GM18858 (cell line): Measurements from ENCODE around the gene SORL1.

Experiments
- ATAC-seq: cut with Tn5 transposase; IDR thresholded peaks from one replicate; pipeline ENCODE4 v1.9.1; 2021; ENCODE audit not compliant: unreplicated experiment

The SORL1 gene

DNA sequence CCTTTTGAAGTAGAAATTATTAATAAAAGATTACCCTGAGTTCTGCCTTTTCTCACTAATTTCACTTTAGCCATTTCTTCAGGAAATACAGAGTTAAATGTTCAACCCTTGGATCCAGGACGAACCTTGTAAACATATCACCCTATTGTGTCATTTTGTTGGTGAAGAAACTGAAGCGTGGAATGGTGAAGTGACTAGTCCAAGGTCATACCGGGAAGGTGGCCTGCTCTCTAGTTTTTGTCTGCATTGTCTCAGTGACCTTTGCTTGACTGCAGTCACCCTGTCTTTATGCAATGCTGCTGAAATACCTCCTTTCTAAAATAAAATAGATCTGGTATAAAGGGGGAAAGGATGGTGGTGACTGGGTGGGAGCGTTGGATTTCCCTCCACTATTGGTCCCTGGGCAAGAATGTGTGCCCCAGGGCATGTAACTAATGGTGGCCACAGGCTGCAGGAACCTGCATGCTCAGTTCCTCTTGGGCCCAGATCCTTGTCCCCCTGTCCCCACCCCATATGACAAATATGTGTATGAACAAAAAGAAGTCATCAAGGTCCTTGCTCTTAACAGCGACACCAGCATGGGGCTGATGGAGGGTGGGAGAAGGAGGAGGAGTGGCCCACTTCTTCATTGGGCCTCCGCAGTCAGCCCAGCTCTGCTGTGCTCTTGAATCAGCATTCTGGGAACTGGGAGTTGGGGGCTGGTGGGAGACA lies 1.6 kb downstream of the SORL1 start:
- ATAC-seq: no peak

DNA sequence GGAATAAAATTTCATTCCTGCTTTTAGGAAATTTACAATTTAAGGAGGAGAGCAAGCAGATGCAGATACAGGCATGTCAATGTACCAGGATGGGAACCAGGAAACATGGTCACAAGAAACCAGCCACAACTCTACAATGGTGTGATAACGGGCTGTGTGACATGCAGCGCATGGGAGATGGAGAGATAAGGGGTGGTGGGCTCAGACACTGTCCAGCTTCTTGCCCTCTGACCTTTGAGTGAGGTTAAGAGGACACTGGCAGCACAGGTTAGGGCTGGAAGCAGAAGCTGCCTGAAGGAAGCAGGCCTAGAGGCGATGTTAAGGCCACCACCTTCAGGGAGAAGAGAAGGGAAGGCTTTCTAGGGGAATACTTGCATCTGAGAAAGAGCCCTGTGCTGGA lies 3.0 kb downstream of the SORL1 start:
- no peak for ATAC-seq

DNA sequence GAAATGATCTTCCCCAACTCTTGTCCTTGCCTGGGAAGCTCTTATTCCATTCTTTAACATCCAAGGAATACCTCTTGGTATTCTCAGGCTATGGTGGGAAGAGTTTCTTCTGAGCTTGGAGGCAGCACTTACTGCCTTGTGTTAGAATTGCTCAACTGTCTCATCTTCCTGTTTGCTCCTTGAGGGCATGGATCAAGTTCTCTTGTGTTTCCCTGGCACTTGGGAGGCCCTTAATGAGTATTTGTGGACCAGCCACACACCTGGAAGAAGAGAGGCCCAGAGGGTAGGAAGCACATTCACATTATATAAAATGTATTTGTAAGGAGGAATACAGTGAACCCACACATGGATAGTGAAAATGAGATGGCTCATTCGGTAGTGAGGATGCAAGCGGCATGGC lies 4.0 kb downstream of the SORL1 start:
- no peak for ATAC-seq

DNA sequence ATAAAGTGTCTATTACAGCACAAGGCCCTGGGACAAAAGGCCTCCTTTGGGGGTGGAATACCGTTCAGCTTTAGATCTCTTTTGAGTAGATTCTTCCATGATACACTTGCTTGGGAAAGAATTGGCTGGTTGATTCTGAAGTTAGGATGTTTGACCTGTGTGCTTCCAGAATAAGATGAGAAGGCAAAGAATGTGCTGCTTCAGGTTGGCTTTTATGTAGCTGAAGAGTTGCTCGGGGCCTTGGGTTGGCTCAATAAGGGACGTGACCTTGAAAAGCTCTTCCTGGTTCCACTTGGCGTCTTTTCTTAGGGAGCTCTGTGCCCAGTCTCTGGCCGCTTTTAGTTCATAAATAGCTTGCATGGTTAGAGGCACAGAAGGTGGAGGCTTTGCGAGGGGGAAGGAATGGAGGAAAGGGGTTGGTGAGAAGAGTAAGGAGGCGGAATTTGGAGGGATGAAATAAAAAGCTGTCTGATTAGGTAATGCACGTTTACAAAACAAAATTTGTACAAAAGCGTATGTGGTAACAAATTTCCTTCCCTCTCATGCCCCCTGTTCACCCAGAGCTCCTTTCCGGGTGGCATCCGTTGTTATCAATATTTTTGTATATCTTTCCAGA lies 4.8 kb downstream of the SORL1 start:
- ATAC-seq: no peak

DNA sequence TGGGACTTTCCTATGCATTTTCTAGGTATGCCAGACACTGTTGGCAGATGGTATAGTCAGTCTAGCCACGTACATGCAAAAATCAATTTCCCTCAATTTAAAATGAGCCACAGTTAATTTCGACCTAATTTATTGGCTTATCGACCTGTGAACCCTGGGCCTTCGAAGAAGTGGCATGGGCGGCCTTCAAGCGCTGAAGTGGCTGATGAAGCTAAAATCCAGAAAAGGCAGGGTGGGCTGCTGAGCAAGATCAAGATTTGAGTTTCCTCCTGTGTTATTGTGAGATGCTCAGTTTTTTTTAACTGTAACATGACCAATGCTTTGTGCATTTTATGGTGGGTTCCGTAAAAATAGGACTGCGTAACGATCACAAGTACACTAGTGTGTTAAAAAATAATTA lies 6.4 kb downstream of the SORL1 start:
- no peak for ATAC-seq

DNA sequence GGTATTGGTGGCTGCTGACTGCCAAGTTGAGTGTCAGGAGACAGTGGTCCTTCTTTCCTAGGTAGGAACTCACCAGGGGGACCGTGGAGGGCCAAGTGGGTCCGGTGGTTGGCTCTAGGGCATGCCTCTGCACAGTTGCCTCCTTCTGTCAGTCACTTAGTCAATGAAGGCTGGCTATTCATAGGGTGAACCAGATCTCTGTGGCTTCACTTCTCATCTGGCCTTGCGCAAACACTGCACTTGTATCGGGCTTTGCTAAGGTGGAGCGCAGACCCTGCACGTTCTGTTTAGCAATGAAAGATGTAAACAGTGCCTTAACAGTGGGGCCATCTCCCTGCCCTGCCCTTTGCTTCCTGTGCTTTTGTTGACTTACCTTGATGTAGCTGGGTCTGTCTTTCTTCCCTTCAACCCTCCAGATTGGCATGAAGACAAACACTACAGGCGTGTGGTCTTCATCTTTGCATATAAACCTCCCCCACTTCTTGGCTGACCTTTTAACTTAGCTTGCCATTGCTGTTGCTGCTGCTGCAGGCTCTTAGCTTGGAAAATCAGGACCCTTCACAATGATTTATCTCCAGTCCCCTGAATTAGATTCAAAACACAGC lies 7.4 kb downstream of the SORL1 start:
- no peak for ATAC-seq

DNA sequence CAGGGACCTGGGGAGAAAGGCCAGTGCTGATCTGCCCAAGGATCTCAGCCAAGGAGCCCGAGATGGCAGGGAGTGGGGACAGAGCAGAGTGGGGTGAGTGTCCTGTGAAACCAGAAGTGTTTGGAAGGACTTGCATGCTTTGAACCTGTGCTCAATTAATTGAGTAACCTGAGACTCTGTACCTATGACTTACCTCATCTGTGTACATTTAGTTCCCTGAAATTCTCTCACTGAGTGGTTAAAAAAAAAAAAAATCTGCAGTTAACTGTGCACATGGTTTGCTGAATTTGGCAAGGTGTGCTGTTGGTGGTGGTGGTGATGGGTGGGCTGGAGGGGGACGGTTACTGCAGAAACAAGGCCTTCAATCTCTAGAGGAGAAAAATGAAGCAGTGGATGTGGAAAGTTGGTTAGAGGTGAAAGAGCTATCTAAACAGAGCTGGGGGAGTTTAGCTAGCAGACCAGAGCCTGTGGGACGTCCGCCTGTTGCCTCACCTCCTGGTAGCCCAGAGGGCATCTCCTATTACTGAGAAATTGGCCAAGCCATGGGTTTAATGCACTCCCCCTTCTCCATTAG lies 8.9 kb downstream of the SORL1 start:
- ATAC-seq: no peak

DNA sequence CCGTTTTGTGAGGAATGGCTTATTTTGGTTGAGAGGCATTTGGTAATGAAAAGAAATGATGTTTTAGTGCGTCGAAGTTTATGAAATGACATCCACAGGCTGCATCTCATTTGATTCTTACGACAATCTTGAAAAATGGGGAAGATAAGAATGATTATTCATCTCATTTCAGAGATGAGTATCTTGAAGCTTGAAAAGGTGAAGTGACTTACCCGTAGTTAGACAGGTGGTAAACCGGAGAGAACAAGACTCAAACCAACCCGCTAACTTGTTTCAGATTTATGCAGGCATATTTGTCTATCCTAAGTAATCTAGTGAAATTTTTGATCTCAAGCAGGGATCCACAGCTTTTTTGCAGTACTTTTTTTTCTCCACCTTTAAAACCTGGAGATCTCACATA lies 9.7 kb downstream of the SORL1 start:
- ATAC-seq: no peak

DNA sequence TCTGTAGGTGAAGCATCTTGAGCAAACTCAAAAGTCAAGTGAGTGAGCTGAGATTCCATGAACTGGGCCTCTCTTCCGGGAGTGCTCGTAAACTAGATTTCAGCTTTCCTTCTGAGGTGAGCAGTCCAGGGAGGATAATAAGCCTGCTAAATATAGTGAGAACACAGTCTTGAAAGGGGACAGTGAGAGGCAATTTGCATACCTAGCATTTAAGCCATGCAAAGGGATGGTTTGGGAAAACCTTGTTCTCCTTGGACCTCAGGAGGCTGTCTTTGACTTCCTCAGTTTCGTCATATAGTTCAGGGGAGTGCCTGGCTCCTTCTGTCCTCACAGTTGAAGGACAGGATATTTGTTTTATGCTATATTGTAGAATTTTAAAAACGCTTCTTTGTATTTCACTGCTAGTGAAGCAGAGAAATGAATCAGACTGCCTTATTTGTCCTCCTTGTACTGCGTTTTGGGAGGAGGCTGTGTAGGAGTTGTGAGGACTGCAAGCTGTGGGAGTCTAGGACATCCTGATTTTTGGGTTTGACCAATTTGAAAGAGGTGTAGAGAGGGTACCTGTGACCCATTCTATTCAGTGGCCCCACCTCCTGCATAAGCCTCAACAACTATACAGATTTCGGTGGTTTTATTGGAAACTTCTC lies 11.7 kb downstream of the SORL1 start:
- no peak for ATAC-seq

DNA sequence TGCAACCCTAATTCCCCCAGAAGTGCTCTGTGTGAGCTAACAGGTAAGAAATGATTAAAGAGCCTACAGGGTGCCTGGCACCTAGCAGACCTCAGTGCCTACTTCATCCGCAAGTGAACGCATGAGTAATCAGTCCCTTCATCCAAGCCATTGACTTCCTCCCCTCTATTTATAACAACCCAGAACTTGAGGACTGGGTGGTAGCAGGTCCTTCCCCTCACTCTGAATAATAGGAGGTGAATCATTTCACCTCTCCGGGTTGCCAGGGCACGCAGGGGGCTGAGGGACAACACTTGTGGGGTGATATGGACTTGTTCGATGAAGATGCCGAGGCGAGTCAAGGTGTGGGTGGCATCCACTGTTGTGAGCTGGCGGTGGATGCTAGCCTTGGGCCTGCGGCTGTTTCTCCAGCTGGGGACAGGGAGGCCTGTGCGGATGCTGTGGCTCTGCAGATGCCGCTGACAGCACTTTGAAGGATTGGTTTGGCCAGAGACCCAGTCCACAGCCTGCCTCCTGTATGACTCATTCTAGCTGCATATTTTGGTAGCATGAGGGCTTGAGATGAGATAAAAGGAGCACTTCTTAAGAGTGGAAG lies 12.3 kb downstream of the SORL1 start:
- peak; percentile 24 for ATAC-seq

DNA sequence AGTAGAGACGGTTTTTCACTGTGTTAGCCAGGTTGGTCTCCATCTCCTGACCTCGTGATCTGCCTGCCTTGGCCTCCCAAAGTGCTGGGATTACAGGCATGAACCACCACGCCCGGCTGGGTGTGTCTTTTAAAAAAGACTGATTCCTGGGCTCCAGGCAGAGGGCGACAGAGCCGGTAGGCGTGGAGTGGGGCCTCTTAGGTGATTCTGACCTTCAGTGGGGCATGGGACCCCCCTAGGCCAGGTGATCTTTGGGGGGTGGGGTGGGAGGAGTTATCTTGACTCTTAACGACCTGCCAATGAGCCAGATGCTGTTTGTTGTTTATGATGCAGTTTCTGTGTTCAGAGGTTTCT lies 13.6 kb downstream of the SORL1 start:
- ATAC-seq: no peak

DNA sequence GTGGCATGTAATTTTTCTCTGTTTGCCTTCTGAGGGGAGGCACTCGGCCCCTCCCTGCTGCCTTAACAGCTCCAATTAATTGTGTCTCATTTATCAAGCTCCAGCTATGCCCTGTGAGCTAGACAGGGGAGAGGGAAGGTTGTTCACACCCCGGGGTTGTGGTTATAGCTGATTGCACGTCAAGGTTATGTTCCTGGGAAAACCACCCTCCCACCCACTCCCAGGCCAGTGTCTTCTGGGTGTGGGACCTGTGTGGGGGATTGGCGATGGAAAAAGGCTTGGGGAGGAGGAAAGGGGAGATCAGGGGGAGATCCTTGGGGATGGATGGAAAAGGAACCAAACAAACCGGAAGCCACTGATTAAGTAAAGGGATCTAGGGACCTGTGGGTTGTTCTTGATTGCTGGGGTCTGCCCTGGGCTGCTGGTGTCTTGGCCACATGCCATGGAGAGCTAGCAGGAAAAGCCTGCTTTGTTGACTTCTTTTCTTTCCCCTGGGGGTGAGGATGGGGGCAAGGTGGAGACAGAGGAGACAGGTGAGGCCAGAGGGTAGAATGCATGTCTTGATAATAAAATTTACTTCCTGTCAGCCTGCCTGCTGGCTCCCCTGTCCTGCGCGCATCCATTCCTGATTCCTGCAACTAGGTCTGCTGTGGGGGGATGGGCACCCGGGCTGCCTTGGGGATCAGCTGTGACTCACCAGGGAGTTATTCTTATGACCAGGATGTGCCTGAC lies 14.1 kb downstream of the SORL1 start:
- no peak for ATAC-seq

DNA sequence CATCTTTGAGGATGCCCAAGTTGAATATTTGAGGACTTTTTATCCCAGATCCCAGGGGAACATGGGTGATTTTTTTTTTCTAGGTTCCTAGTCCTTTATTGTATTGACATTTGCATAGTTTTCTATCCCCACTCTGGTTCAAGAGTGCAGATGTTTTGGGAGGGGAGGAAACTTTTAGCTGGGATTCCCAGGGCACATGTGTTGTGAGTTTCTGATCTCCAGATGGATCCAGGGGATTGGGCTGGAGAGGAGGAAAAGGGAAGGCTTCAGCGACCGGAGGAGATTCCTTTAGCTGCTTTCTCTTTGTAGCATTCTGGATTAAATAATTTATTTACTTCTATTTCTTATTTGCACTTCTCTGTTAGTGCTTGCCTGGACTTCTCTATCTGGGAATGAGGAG lies 15.4 kb downstream of the SORL1 start:
- no peak for ATAC-seq

DNA sequence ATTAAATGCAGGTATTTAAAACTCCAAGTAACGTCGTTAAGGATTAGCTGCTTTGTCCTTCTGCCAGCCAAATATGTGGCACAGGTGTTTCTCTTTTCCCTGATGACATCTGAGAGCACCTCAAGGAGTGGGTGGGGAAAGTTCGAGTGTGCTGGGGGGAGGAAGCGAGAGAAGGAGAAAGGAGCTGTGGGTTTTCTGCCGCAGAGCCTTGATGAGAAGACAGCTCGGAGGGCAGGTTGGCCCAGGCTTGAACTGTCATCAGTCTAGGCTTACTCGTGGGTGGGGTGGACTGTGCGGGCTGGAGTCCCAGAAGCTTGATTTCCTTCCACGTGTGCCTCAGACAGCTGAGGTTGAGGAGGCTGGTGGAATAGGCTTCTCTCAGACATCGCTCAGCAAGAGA lies 15.9 kb downstream of the SORL1 start:
- ATAC-seq: peak; percentile 53

DNA sequence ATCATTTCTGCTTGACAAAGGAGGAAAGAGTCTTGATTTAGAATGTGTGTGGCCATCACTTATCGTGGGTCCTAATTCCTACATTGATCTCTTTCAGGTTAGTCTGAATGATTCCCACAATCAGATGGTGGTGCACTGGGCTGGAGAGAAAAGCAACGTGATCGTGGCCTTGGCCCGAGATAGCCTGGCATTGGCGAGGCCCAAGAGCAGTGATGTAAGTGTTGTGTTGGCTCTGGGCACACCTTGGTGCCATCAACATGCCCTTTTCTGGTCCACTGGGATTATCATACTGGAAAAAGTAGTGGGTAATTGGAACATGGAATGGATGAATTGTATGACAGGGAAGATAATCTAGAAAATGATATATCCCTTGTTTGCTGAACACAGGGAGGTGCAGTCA lies 17.8 kb downstream of the SORL1 start:
- no peak for ATAC-seq

DNA sequence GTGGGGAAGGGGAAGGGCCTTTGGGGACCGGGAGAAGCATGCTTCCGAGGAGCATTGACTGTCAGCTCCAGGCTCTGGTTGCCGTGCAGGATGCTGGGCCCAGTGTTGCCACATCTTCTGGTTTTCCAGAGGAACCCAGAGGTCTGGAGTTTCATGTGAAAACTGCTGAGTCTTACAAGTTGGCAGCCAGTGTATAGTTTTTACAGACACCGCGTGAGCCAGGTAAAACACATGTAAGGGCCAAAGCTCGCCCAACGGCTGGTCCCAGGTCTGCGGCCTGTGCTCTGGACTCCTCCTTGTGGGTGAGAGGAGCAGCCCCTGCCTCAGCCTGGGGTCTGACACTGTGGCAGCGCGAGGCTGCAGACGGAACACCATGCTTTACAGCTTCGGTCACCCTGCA lies 19.1 kb downstream of the SORL1 start:
- no peak for ATAC-seq

DNA sequence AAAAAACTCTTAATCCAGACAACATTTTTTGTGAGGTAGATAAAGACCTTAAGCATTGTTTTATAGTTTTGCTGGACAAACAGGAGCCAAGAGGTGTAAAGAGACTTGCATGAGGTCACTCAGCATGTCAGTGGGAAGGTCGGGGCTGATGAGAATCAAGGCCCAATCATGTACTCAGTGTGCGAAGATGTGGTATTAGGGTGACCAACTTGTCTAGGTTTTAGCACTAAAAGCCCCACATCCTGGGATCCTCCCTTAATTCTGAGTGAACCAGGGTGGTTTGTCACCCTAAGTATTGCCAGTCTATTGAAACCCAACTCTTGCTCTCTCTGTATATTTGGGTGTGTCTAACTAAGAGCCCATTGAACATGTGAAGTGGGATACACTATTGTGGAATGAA lies 20.2 kb downstream of the SORL1 start:
- no peak for ATAC-seq

DNA sequence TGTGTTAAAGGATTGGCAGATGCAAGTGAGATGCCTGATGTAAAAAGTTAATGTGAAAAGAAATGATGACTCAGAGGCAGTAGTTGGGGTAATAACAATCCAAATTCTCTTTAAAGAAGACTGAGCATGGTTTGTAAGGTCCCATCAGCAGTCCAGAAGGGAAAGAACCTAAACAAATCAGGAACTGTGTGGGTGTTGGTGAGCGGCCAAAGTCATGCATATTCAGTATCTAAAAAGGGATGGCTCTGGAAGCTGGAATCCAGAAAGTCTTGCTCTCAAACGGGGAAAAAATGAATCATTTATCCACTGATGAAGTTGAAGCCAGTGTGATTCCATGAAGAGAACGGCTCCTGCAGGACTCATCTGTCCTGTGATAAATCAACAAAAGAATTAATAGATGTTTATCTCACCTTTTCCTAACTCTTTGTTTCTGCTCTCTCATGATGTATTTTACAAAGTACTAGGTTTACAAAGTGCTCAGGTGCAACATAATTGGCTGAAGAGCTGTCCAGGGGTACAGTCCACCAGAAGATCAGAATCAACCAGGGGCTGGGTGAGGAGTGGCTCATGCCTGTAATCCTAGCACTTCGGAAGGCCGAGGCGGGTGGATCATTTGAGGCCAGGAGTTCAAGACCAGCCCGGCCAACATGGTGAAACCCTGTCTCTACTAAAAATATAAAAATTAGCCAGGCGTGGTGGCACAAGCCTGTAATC lies 21.1 kb downstream of the SORL1 start:
- ATAC-seq: no peak

DNA sequence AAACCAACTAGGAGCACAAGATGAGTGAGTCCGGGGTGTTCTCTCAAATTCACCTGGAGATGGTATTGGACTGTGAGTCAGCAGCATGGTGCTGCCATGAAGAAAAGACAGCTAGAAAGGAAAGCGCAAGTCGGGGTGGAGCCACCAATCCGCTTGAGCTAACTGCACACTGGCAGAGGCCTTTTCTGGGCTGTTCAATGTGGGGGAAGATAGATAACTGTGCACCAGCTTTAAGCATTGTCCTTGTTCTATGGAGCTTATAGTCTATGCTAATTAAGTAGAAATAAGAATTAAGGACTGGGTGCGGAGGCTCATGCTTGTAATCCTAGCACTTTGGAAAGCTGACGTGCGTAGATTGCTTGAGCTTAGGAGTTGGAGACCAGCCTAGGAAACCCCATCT lies 22.6 kb downstream of the SORL1 start:
- ATAC-seq: no peak

DNA sequence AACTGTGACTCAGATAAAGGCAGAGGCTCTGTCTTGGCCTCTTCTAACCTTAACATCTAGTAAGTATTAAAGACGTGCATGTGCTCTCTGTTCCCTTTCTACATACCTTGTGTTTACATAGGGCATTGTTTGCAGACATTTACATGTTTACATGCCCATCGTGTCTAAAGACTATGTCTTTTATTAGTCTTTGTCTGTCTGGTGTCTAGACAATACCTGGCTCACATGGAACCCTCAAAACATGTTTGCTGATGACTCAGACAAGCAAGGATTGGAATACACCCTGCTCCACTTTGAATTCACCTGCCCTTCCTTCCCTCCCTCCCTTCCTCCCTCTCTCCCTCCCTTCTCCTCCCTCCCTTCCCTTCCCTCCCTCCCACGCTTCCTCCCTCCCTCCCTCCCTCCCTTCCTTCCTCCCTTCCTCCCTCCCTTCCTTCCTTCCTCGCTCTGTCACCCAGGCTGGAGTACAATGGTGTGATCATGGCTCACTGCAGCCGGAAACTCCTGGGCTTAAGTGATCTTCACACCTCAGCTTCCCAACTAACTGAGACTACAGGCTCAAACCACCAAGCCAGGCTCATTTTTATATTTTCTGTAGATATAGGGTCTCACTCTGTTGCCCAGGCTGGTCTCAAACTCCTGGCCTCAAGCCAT lies 24.4 kb downstream of the SORL1 start:
- ATAC-seq: no peak
